SK-N-SH treated with all-trans-retinoic acid at 6 μM for 48 hours (cell line): ENCODE data around the gene CD1E.

Experiments used
- ARNTL ChIP-seq: fragments of 450-650 bp; formaldehyde crosslinking; IDR thresholded peaks from 2 replicates; pipeline ENCODE4 v1.5.0; 2020; ENCODE audit warnings: low read depth, mild to moderate bottlenecking, moderate library complexity, borderline replicate concordance
- BACH2 ChIP-seq: fragments of 250-450 bp; sonication (Bioruptor Pico); IDR thresholded peaks from 2 replicates; pipeline ENCODE4 v1.9.0; 2021; ENCODE audit warnings: mild to moderate bottlenecking, borderline replicate concordance
- CSDC2 ChIP-seq: fragments of 250-450 bp; sonication (Bioruptor Pico); IDR thresholded peaks from 2 replicates; pipeline ENCODE4 v1.5.0; 2020; ENCODE audit warnings: mild to moderate bottlenecking, moderate library complexity
- ESRRG ChIP-seq: fragments of 250-450 bp; sonication (Bioruptor Pico); IDR thresholded peaks from 2 replicates; pipeline ENCODE4 v1.6.1; 2021; ENCODE audit warnings: mild to moderate bottlenecking
- OSR1 ChIP-seq: fragments of 250-450 bp; sonication (Bioruptor Pico); IDR thresholded peaks from 2 replicates; pipeline ENCODE4 v1.8.0; 2022; ENCODE audit warnings: moderate library complexity, mild to moderate bottlenecking, inconsistent platforms
- TCF4 ChIP-seq: fragments of 250-450 bp; sonication (Bioruptor Pico); IDR thresholded peaks from 2 replicates; pipeline ENCODE4 v1.8.0; 2021; ENCODE audit warnings: mild to moderate bottlenecking, moderate library complexity, borderline replicate concordance
- TOX ChIP-seq: fragments of 250-450 bp; sonication (Bioruptor Pico); IDR thresholded peaks from 2 replicates; pipeline ENCODE4 v1.8.0; 2021; ENCODE audit warnings: mild to moderate bottlenecking, moderate library complexity, borderline replicate concordance
- ZNF70 ChIP-seq: fragments of 450-650 bp; formaldehyde crosslinking; IDR thresholded peaks from 2 replicates; pipeline ENCODE4 v1.5.0; 2020; ENCODE audit warnings: mild to moderate bottlenecking, moderate library complexity
- TF ChIP-seq, protein P1 (sequence below): fragments of 250-450 bp; sonication (Bioruptor Pico); IDR thresholded peaks from 2 replicates; pipeline ENCODE4 v1.5.1; 2020; ENCODE audit warnings: low read depth, mild to moderate bottlenecking, moderate library complexity
- TF ChIP-seq, protein P2 (sequence below): fragments of 250-450 bp; sonication (Bioruptor Pico); IDR thresholded peaks from 2 replicates; pipeline ENCODE4 v1.8.0; 2020; ENCODE audit warnings: mild to moderate bottlenecking, moderate library complexity, borderline replicate concordance
- TF ChIP-seq, protein P3 (sequence below): fragments of 250-450 bp; sonication (Bioruptor Pico); IDR thresholded peaks from 2 replicates; pipeline ENCODE4 v1.8.0; 2021; ENCODE audit warnings: low read depth, mild to moderate bottlenecking, moderate library complexity, borderline replicate concordance

DNA sequence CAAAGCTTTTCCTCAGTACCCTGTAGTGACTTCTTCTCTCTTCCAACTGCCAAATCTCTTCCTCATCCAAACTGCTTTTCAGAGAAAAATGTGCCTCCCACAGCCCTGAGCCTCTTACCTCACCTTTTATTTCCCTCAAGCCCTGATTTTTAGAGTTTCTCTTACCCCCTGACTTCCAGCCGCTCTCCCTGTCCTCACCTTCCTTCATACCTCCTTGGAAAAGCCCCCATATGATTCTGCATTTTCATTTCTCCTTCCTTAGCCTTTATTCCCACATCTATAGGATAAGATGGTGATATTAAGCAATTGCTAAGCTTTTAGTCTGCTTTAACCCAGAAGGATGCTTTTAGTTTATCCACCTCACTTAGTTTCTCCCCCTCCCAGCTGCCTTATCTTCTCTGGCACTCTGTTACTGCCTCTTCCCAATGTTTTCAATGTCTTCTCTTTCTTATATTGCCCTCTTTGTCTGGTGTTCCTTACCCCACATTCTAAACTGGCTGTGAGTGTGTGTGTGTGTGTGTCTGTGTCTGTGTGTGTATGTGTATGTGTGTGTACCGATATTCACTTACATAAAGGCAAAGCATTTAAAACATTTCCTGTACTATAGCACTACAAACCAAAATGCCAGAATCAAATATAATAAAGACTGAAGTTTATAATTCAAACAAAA lies 22.1 kb upstream of the CD1E start, which contains the start of gene CD1B:
- no peak for TF ChIP-seq TCF4
- no peak for TF ChIP-seq ARNTL
- TF ChIP-seq TOX = no peak
- TF ChIP-seq ESRRG (CRISPR knock-in tag) = no peak
- TF ChIP-seq, protein P1, sequence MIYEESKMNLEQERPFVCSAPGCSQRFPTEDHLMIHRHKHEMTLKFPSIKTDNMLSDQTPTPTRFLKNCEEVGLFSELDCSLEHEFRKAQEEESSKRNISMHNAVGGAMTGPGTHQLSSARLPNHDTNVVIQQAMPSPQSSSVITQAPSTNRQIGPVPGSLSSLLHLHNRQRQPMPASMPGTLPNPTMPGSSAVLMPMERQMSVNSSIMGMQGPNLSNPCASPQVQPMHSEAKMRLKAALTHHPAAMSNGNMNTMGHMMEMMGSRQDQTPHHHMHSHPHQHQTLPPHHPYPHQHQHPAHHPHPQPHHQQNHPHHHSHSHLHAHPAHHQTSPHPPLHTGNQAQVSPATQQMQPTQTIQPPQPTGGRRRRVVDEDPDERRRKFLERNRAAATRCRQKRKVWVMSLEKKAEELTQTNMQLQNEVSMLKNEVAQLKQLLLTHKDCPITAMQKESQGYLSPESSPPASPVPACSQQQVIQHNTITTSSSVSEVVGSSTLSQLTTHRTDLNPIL (CRISPR knock-in tag) = no peak
- TF ChIP-seq, protein P2, sequence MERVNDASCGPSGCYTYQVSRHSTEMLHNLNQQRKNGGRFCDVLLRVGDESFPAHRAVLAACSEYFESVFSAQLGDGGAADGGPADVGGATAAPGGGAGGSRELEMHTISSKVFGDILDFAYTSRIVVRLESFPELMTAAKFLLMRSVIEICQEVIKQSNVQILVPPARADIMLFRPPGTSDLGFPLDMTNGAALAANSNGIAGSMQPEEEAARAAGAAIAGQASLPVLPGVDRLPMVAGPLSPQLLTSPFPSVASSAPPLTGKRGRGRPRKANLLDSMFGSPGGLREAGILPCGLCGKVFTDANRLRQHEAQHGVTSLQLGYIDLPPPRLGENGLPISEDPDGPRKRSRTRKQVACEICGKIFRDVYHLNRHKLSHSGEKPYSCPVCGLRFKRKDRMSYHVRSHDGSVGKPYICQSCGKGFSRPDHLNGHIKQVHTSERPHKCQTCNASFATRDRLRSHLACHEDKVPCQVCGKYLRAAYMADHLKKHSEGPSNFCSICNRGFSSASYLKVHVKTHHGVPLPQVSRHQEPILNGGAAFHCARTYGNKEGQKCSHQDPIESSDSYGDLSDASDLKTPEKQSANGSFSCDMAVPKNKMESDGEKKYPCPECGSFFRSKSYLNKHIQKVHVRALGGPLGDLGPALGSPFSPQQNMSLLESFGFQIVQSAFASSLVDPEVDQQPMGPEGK (CRISPR knock-in tag) = no peak
- no peak for TF ChIP-seq BACH2 (CRISPR knock-in tag)
- TF ChIP-seq, protein P3, sequence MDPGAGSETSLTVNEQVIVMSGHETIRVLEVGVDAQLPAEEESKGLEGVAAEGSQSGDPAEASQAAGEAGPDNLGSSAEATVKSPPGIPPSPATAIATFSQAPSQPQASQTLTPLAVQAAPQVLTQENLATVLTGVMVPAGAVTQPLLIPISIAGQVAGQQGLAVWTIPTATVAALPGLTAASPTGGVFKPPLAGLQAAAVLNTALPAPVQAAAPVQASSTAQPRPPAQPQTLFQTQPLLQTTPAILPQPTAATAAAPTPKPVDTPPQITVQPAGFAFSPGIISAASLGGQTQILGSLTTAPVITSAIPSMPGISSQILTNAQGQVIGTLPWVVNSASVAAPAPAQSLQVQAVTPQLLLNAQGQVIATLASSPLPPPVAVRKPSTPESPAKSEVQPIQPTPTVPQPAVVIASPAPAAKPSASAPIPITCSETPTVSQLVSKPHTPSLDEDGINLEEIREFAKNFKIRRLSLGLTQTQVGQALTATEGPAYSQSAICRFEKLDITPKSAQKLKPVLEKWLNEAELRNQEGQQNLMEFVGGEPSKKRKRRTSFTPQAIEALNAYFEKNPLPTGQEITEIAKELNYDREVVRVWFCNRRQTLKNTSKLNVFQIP (CRISPR knock-in tag) = no peak
- TF ChIP-seq OSR1 = no peak
- no peak for TF ChIP-seq CSDC2
- no peak for TF ChIP-seq ZNF70 (CRISPR knock-in tag)
